H9 (cell line): Measurements from ENCODE around the gene LRRN4CL. TPM values are rescaled to one million over a fixed set of nuclear protein-coding genes. Genes with fewer than 3 reads are reported as not detected.

Source experiments
- DNase-seq: peaks from one replicate; pipeline ENCODE4 v3.0.0-alpha.2; 2017
- H2AFZ ChIP-seq: one replicate; pipeline ENCODE4 v1.6.1; 2013; ENCODE audit warnings: mild to moderate bottlenecking, low read length, control low read depth, moderate library complexity
- H2AK5ac ChIP-seq: 2 replicates; pipeline ENCODE4 v1.6.1; 2013; ENCODE audit warnings: low read length, control low read depth, mixed read lengths; ENCODE audit not compliant: insufficient read length
- H2BK120ac ChIP-seq: one replicate; pipeline ENCODE4 v1.6.1; 2013; ENCODE audit warnings: low read depth, mild to moderate bottlenecking, low read length, control low read depth, inconsistent platforms; ENCODE audit not compliant: poor library complexity, severe bottlenecking
- H2BK12ac ChIP-seq: 2 replicates; pipeline ENCODE4 v1.6.1; 2013; ENCODE audit warnings: low read length, control low read depth, mixed read lengths, low read depth; ENCODE audit not compliant: insufficient read length
- H2BK15ac ChIP-seq: 2 replicates; pipeline ENCODE4 v1.6.1; 2013; ENCODE audit warnings: low read depth, low read length, control low read depth
- H2BK20ac ChIP-seq: one replicate; pipeline ENCODE4 v1.6.1; 2013; ENCODE audit warnings: low read depth, mild to moderate bottlenecking, low read length, control low read depth, inconsistent platforms; ENCODE audit not compliant: poor library complexity, severe bottlenecking
- H2BK5ac ChIP-seq: 2 replicates; pipeline ENCODE4 v1.6.1; 2013; ENCODE audit warnings: low read length, control low read depth, mixed read lengths; ENCODE audit not compliant: insufficient read length
- H3K14ac ChIP-seq: 2 replicates; pipeline ENCODE4 v1.6.1; 2013; ENCODE audit warnings: low read length, control low read depth; ENCODE audit not compliant: insufficient read depth
- H3K18ac ChIP-seq: 2 replicates; pipeline ENCODE4 v1.6.1; 2013; ENCODE audit warnings: low read depth, mild to moderate bottlenecking, mixed read lengths, low read length, control low read depth; ENCODE audit not compliant: insufficient read length
- H3K23ac ChIP-seq: 2 replicates; pipeline ENCODE4 v1.6.1; 2013; ENCODE audit warnings: low read length, control low read depth, mixed read lengths, low read depth; ENCODE audit not compliant: insufficient read length
- H3K23me2 ChIP-seq: 2 replicates; pipeline ENCODE4 v1.6.1; 2013; ENCODE audit warnings: low read depth, mild to moderate bottlenecking, mixed read lengths, low read length, control low read depth; ENCODE audit not compliant: insufficient read length, poor library complexity, severe bottlenecking
- H3K27ac ChIP-seq: 2 replicates; pipeline ENCODE4 v1.5.1; 2013; ENCODE audit warnings: low read length, control low read depth, mixed read lengths, low read depth; ENCODE audit not compliant: insufficient read length
- H3K27me3 ChIP-seq: 2 replicates; pipeline ENCODE4 v1.6.1; 2013; ENCODE audit warnings: low read length, control low read depth, inconsistent platforms; ENCODE audit not compliant: insufficient read depth
- H3K4ac ChIP-seq: 2 replicates; pipeline ENCODE4 v1.6.1; 2013; ENCODE audit warnings: low read depth, mild to moderate bottlenecking, control low read depth, inconsistent platforms, low read length, moderate library complexity
- H3K4me1 ChIP-seq: 2 replicates; pipeline ENCODE4 v1.6.1; 2013; ENCODE audit warnings: low read length, control low read depth, inconsistent platforms; ENCODE audit not compliant: insufficient read depth
- H3K4me2 ChIP-seq: 2 replicates; pipeline ENCODE4 v1.6.1; 2013; ENCODE audit warnings: low read length, control low read depth, mixed read lengths; ENCODE audit not compliant: insufficient read length, insufficient read depth
- H3K56ac ChIP-seq: 2 replicates; pipeline ENCODE4 v1.6.1; 2013; ENCODE audit warnings: low read depth, mild to moderate bottlenecking, mixed read lengths, low read length, control low read depth; ENCODE audit not compliant: insufficient read length
- H3K79me1 ChIP-seq: 2 replicates; pipeline ENCODE4 v1.6.1; 2013; ENCODE audit warnings: low read depth, mild to moderate bottlenecking, moderate library complexity, low read length, control low read depth, inconsistent platforms; ENCODE audit not compliant: insufficient read depth, poor library complexity, severe bottlenecking
- H3K79me2 ChIP-seq: 2 replicates; pipeline ENCODE4 v1.6.1; 2013; ENCODE audit warnings: low read length, control low read depth, inconsistent platforms; ENCODE audit not compliant: insufficient read depth
- H3K9ac ChIP-seq: 2 replicates; pipeline ENCODE4 v1.6.1; 2013; ENCODE audit warnings: low read length, control low read depth, mixed read lengths; ENCODE audit not compliant: insufficient read length; ENCODE audit errors: extremely low read depth
- H3K9me3 ChIP-seq: one replicate; pipeline ENCODE4 v1.6.1; 2013; ENCODE audit warnings: low read depth, low read length, inconsistent platforms; ENCODE audit not compliant: control insufficient read depth
- H3T11ph ChIP-seq: one replicate; pipeline ENCODE4 v1.6.1; 2013; ENCODE audit warnings: mild to moderate bottlenecking, low read length, control low read depth, inconsistent platforms
- H4K20me1 ChIP-seq: one replicate; pipeline ENCODE4 v1.6.1; 2013; ENCODE audit not compliant: control insufficient read depth, insufficient read length, insufficient read depth
- H4K5ac ChIP-seq: 2 replicates; pipeline ENCODE4 v1.6.1; 2013; ENCODE audit warnings: low read depth, mild to moderate bottlenecking, mixed read lengths, low read length, control low read depth; ENCODE audit not compliant: insufficient read length
- H4K8ac ChIP-seq: replicated peaks from 2 replicates; pipeline ENCODE4 v1.6.1; 2013; ENCODE audit warnings: low read length, control low read depth, mixed read lengths, low read depth; ENCODE audit not compliant: insufficient read length
- H4K91ac ChIP-seq: 2 replicates; pipeline ENCODE4 v1.6.1; 2013; ENCODE audit warnings: low read depth, mild to moderate bottlenecking, moderate library complexity, mixed read lengths, low read length, control low read depth; ENCODE audit not compliant: insufficient read length
- H3K27ac Mint-ChIP-seq, 3 experiments: 2 replicates in 2 of 3; 3 replicates in 1 of 3; pipeline ENCODE4 v1.8.0; 2020 to 2021; ENCODE audit warnings: mixed read lengths in 3 of 3, mild to moderate bottlenecking in 1 of 3, moderate library complexity in 1 of 3
- H3K27me3 Mint-ChIP-seq: 2 replicates; pipeline ENCODE4 v1.8.0; 2021; ENCODE audit warnings: low read depth, mild to moderate bottlenecking, moderate library complexity, mixed read lengths
- H3K36me3 Mint-ChIP-seq, 3 experiments: 2 replicates in 2 of 3; 3 replicates in 1 of 3; pipeline ENCODE4 v1.8.0; 2020 to 2021; ENCODE audit warnings: low read depth in 3 of 3, mixed read lengths in 3 of 3; ENCODE audit not compliant: insufficient read depth in 1 of 3
- H3K4me1 Mint-ChIP-seq, 2 experiments: 2 replicates each; pipeline ENCODE4 v1.8.0; 2020; ENCODE audit warnings: mixed read lengths in 2 of 2
- H3K4me3 Mint-ChIP-seq, 2 experiments: 2 replicates in 1 of 2; 3 replicates in 1 of 2; pipeline ENCODE4 v1.8.0; 2020 to 2021; ENCODE audit warnings: mild to moderate bottlenecking in 2 of 2, mixed read lengths in 2 of 2, moderate library complexity in 1 of 2
- H3K9me3 Mint-ChIP-seq, 2 experiments: 2 replicates in 1 of 2; 3 replicates in 1 of 2; pipeline ENCODE4 v1.8.0; 2020; ENCODE audit warnings: mild to moderate bottlenecking in 2 of 2, mixed read lengths in 2 of 2, moderate library complexity in 1 of 2
- WGBS: extraction: QIAGEN DNeasy Blood & Tissue Kit; methylation state at CpG from one replicate; pipeline ENCODE4 v1.1.7; 2013; ENCODE audit warnings: missing lambda C conversion rate, low lambda C conversion rate, mixed read lengths; ENCODE audit not compliant: insufficient read length; ENCODE audit errors: extremely low coverage; 5-methylcytosine and 5-hydroxymethylcytosine counted together
- total RNA-seq: library from RNA; stranded (reverse); gene quantifications from 2 replicates; pipeline ENCODE4 v1.2.1, GENCODE V29; 2021
- TF ChIP-seq, protein P1 (sequence below): fragments of 200-600 bp; sonication (generic); conservative IDR thresholded peaks from 3 replicates; pipeline ENCODE4 v1.8.0; 2021; ENCODE audit warnings: antibody characterized with exemption, mild to moderate bottlenecking

The LRRN4CL gene
- total RNA-seq, 1 experiment from 2014 or later: 0.59 TPM

DNA sequence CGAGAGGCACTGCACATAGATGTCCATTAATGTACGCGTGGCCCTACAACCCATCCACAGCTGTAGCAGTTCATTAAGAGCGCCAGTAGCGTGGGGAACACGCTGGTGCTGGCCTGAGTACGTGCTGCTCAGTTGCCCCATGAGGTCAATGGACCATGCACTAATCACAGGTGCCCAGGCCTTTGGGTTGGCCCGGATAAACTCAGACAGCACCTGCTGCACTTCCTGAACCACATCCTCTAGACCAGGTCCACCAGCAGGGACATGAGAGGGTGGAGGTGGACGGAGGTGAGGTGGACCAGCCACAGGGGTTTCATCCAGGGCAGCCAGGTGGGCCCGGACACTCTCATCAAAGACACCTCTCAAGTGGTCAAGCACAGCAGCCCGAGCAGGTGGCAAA, 39.8 kb downstream of the LRRN4CL start:
- H3K27me3 Mint-ChIP-seq: no peaks in the 10 kb centered on the region
- peak overlapping the region in 1 of 3 experiments; percentile 76; a peak in 2 of 7 replicates for H3K27ac Mint-ChIP-seq
- TF ChIP-seq, protein P1, sequence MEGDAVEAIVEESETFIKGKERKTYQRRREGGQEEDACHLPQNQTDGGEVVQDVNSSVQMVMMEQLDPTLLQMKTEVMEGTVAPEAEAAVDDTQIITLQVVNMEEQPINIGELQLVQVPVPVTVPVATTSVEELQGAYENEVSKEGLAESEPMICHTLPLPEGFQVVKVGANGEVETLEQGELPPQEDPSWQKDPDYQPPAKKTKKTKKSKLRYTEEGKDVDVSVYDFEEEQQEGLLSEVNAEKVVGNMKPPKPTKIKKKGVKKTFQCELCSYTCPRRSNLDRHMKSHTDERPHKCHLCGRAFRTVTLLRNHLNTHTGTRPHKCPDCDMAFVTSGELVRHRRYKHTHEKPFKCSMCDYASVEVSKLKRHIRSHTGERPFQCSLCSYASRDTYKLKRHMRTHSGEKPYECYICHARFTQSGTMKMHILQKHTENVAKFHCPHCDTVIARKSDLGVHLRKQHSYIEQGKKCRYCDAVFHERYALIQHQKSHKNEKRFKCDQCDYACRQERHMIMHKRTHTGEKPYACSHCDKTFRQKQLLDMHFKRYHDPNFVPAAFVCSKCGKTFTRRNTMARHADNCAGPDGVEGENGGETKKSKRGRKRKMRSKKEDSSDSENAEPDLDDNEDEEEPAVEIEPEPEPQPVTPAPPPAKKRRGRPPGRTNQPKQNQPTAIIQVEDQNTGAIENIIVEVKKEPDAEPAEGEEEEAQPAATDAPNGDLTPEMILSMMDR: no peak
- no peak overlapping the region for H3K56ac ChIP-seq
- no peak overlapping the region for H3K27ac ChIP-seq
- no peaks in the 10 kb centered on the region for H3K9me3 Mint-ChIP-seq
- H3K23me2 ChIP-seq: peaks cover 9% of the 10 kb centered on the region
- no peak overlapping the region for H3K14ac ChIP-seq
- H4K20me1 ChIP-seq: no peaks in the 10 kb centered on the region
- no peak overlapping the region for H3K4me3 Mint-ChIP-seq
- no peak overlapping the region for H3K4me2 ChIP-seq
- no peaks in the 10 kb centered on the region for H3K79me1 ChIP-seq
- H2BK15ac ChIP-seq: no peak overlapping the region
- H3K4me1 Mint-ChIP-seq: peaks cover 12 to 17% of the 10 kb centered on the region in 2 experiments
- H4K8ac ChIP-seq: no peak overlapping the region
- H3T11ph ChIP-seq: no peak overlapping the region
- H2BK120ac ChIP-seq: no peak overlapping the region
- no peak overlapping the region for H4K5ac ChIP-seq
- DNase-seq: no peak
- H3K18ac ChIP-seq: no peak overlapping the region
- H2AK5ac ChIP-seq: no peak overlapping the region
- no peak overlapping the region for H4K91ac ChIP-seq
- H3K27me3 ChIP-seq: no peaks in the 10 kb centered on the region
- no CpG with 5 or more reads among the region's 11 CpGs for WGBS
- H3K4ac ChIP-seq: no peak overlapping the region
- H3K9me3 ChIP-seq: no peaks in the 10 kb centered on the region
- peaks cover 3% of the 10 kb centered on the region; the same call in 1 of the 2 replicates for H3K4me1 ChIP-seq
- H3K23ac ChIP-seq: no peak overlapping the region
- no peak overlapping the region for H2BK12ac ChIP-seq
- no peak overlapping the region for H2BK5ac ChIP-seq
- H3K36me3 Mint-ChIP-seq: peaks cover 11 to 31% (median 18%) of the 10 kb centered on the region in 3 experiments
- no peak overlapping the region for H3K9ac ChIP-seq
- no peak overlapping the region for H2BK20ac ChIP-seq
- H2AFZ ChIP-seq: no peak overlapping the region
- H3K79me2 ChIP-seq: peaks cover 9% of the 10 kb centered on the region; the same call in 1 of the 2 replicates
